Activated T-helper 17 cell treated with anti-CD3 and anti-CD28 coated beads, Interleukin-2, amount 50 U/mL, for 72 hours (primary cell): Measurements from ENCODE around the gene OXA1L. TPM values are rescaled to one million over a fixed set of nuclear protein-coding genes. Genes with fewer than 3 reads are reported as not detected.
A peak's percentile ranks its signal among the peaks of the same experiment; 100 is the strongest.
"Not testable (repeated sequence)": the region's sequence is repeated elsewhere in the genome, so short reads cannot be mapped to it uniquely, and the experiment has no call there.

Source experiments
- ATAC-seq: fragments of 150-1000 bp; cut with Tn5 transposase; replicated peaks from 2 replicates; pipeline ENCODE4 v1.10.0; 2021; ENCODE audit warnings: mild to moderate bottlenecking, moderate library complexity
- H3K27ac Mint-ChIP-seq: one replicate; pipeline ENCODE4 v1.8.0; 2022; ENCODE audit warnings: mixed read lengths
- H3K27me3 Mint-ChIP-seq: one replicate; pipeline ENCODE4 v1.8.0; 2022; ENCODE audit warnings: mixed read lengths
- H3K36me3 Mint-ChIP-seq: one replicate; pipeline ENCODE4 v1.8.0; 2022; ENCODE audit warnings: low read depth, mild to moderate bottlenecking, mixed read lengths
- H3K4me1 Mint-ChIP-seq: one replicate; pipeline ENCODE4 v1.8.0; 2022; ENCODE audit warnings: mixed read lengths
- H3K4me3 Mint-ChIP-seq: one replicate; pipeline ENCODE4 v1.8.0; 2022; ENCODE audit warnings: mild to moderate bottlenecking, mixed read lengths
- H3K9me3 Mint-ChIP-seq: one replicate; pipeline ENCODE4 v1.8.0; 2022; ENCODE audit warnings: mixed read lengths
- total RNA-seq, 2 donors: library from RNA; stranded (reverse); gene quantifications; one replicate each; pipeline ENCODE4 v1.2.3, GENCODE V29; 2022

The OXA1L gene
- total RNA-seq, 2 donors from 2014 or later: 110 to 152 TPM

GRCh38 chr14:22776215-22776614, 9.7 kb downstream of the OXA1L start:
- Mint-ChIP-seq H3K27me3 (no peaks in the 10 kb centered on the region), H3K4me3 (no peak overlapping the region), H3K9me3 (no peaks in the 10 kb centered on the region), H3K4me1 (no peaks in the 10 kb centered on the region), H3K27ac (no peak overlapping the region), H3K36me3 (peaks cover 18% of the 10 kb centered on the region)
- no peak for ATAC-seq

DNA sequence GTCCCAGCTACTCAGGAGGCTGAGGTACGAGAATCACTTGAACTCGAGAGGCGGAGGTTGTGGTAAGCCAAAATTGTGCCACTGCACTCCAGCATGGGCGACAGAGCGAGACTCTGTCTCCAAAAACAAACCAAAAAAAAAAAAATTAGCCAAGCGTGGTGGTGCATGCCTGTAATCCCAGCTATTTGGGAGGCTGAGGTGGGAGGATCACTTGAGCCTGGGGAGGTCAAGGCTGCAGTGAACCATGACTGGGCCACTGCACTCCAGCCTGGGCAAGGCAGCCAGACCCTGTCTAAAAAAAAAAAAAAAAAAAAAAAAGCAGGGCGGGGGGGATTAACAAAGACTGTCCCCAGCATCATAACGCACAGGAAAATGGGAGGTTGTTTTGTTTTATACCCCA, 10.4 kb downstream of the OXA1L start:
- H3K27ac Mint-ChIP-seq, H3K9me3 Mint-ChIP-seq, H3K4me1 Mint-ChIP-seq, ATAC-seq, H3K27me3 Mint-ChIP-seq, H3K4me3 Mint-ChIP-seq: not testable (repeated sequence)
- peaks cover 12% of the 10 kb centered on the region for H3K36me3 Mint-ChIP-seq

DNA sequence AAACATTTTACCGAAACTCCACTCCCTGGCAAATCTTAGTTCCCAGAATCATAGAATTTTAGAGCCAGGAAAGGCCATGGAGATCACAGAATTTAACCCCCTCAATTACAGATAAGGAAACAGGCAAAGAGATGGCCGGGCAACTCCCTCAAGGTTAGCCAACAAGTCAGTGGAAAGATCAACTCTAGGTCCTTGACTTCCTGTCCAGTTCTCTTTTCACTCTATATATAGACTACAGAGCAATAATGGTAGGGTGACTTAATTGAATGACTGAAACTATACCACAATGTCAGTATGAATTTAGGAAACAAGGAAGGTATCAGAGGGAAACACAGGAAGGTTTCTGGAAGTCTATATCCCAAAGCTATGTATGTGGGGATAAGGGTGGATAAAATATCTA, 11.6 kb downstream of the OXA1L start:
- no peaks in the 10 kb centered on the region for H3K4me1 Mint-ChIP-seq

DNA sequence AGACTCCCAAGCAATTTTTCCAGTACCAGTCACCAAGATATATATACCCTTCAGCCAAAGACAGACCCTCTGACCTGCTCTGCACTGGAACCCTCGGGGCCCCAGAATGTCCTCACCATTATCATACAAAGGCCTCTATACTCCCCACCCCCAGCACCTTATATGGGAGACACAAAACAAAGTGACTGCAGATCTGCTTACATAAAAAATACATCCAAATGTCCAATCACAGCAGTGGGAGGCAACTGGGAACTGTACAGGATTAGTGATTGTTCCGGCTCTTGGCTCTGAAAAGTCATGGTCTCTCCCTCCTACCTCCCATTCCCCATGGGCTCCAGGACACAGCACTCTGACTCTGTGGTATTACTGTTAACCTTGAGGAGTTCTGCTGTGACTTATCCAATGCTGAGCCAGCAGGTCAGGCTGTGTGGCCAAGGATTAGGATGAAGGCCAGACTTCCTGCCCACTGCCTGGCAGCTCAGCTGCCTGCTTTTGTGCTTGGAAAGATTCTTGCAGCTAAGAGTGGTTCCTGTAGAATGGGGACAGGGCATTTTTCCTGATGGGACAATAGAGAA, 13.7 kb downstream of the OXA1L start:
- no peak overlapping the region for H3K4me3 Mint-ChIP-seq
- no peaks in the 10 kb centered on the region for H3K4me1 Mint-ChIP-seq
- no peak overlapping the region for H3K27ac Mint-ChIP-seq
- no peaks in the 10 kb centered on the region for H3K9me3 Mint-ChIP-seq
- no peak for ATAC-seq
- H3K36me3 Mint-ChIP-seq: no peaks in the 10 kb centered on the region
- no peaks in the 10 kb centered on the region for H3K27me3 Mint-ChIP-seq

More for the DNA sequence above, 11.6 kb downstream of the OXA1L start:
- Mint-ChIP-seq H3K36me3 (no peaks in the 10 kb centered on the region), H3K27ac (peak overlapping the region; percentile 15), H3K27me3 (no peaks in the 10 kb centered on the region), H3K4me3 (no peak overlapping the region), H3K9me3 (no peaks in the 10 kb centered on the region)
- ATAC-seq: no peak

- no peak for ATAC-seq
- no peaks in the 10 kb centered on the region for H3K9me3 Mint-ChIP-seq
- H3K36me3 Mint-ChIP-seq: no peaks in the 10 kb centered on the region
- no peaks in the 10 kb centered on the region for H3K4me1 Mint-ChIP-seq
- H3K27ac Mint-ChIP-seq: no peak overlapping the region
- H3K4me3 Mint-ChIP-seq: no peak overlapping the region
- no peaks in the 10 kb centered on the region for H3K27me3 Mint-ChIP-seq
Observed at GRCh38 chr14:22780941-22781300, 14.4 kb downstream of the OXA1L start.

GRCh38 chr14:22781301-22781991, 15.0 kb downstream of the OXA1L start:
- Mint-ChIP-seq H3K27me3 (no peaks in the 10 kb centered on the region), H3K9me3 (no peaks in the 10 kb centered on the region), H3K27ac (no peak overlapping the region), H3K4me3 (no peak overlapping the region), H3K36me3 (no peaks in the 10 kb centered on the region), H3K4me1 (no peaks in the 10 kb centered on the region)
- ATAC-seq: no peak

GRCh38 chr14:22786685-22787084, 20.2 kb downstream of the OXA1L start:
- H3K4me1 Mint-ChIP-seq: no peaks in the 10 kb centered on the region
- H3K4me3 Mint-ChIP-seq: no peak overlapping the region
- ATAC-seq: no peak
- H3K27me3 Mint-ChIP-seq: no peaks in the 10 kb centered on the region
- H3K27ac Mint-ChIP-seq: no peak overlapping the region
- no peaks in the 10 kb centered on the region for H3K9me3 Mint-ChIP-seq
- no peaks in the 10 kb centered on the region for H3K36me3 Mint-ChIP-seq

DNA sequence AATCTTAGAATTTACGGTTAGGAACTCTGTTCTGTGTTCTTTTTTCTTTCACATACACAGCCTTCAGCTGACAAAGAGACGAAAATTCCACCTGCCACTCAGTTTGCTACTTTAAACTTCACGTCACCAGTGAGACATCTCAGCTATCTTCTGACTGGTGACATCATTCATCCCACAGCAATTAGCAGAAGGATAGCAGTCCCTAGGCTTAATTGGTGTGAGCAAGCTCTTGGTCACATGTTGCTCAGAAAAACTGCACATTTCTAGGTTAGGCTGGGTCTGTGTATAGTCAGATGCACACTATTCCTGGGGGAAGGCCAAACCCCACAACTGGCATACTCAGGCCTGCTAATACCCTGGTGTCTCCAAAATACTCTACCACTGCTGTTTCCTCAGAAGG, 24.8 kb downstream of the OXA1L start:
- Mint-ChIP-seq H3K27ac (no peak overlapping the region), H3K36me3 (no peaks in the 10 kb centered on the region), H3K4me1 (no peaks in the 10 kb centered on the region), H3K4me3 (no peak overlapping the region), H3K27me3 (peaks cover 8% of the 10 kb centered on the region), H3K9me3 (no peaks in the 10 kb centered on the region)
- ATAC-seq: no peak

DNA sequence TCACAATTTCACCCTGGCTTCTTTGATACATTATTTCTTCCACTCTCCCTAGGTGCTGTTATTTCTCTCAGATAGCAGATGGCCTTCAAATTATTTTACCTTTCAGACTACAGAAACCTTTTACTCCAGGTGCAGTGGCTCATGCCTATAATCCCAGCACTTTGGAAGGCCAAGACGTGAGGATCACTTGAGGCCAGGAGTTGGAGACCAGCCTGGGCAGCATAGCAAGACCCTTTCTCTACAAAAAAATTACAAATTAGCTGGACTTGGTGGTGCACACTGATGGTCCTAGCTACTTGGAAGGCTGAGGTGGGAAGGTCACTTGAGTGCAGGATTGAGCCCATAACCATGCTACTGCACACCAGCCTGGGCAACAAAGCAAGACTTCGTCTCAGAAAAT, 25.7 kb downstream of the OXA1L start:
- Mint-ChIP-seq H3K36me3 (no peaks in the 10 kb centered on the region), H3K27me3 (peaks cover 13% of the 10 kb centered on the region), H3K4me1 (no peaks in the 10 kb centered on the region), H3K9me3 (no peaks in the 10 kb centered on the region), H3K27ac (no peak overlapping the region), H3K4me3 (no peak overlapping the region)
- ATAC-seq: no peak

GRCh38 chr14:22793550-22793949, 27.1 kb downstream of the OXA1L start:
- not testable (repeated sequence) for H3K9me3 Mint-ChIP-seq, H3K4me3 Mint-ChIP-seq, H3K27ac Mint-ChIP-seq, ATAC-seq, H3K36me3 Mint-ChIP-seq, H3K4me1 Mint-ChIP-seq
- peaks cover 20% of the 10 kb centered on the region for H3K27me3 Mint-ChIP-seq

- H3K36me3 Mint-ChIP-seq: no peaks in the 10 kb centered on the region
Observed at GRCh38 chr14:22793976-22794375, 27.5 kb downstream of the OXA1L start.

GRCh38 chr14:22794551-22794951, 28.1 kb downstream of the OXA1L start:
- no peak overlapping the region for H3K27ac Mint-ChIP-seq
- H3K9me3 Mint-ChIP-seq: no peaks in the 10 kb centered on the region
- H3K4me1 Mint-ChIP-seq: no peaks in the 10 kb centered on the region
- ATAC-seq: no peak
- no peaks in the 10 kb centered on the region for H3K36me3 Mint-ChIP-seq
- H3K27me3 Mint-ChIP-seq: peaks cover 28% of the 10 kb centered on the region
- no peak overlapping the region for H3K4me3 Mint-ChIP-seq

More at GRCh38 chr14:22793976-22794375, 27.5 kb downstream of the OXA1L start:
- no peaks in the 10 kb centered on the region for H3K4me1 Mint-ChIP-seq
- no peak overlapping the region for H3K4me3 Mint-ChIP-seq
- H3K27ac Mint-ChIP-seq: no peak overlapping the region
- no peaks in the 10 kb centered on the region for H3K9me3 Mint-ChIP-seq
- peaks cover 24% of the 10 kb centered on the region for H3K27me3 Mint-ChIP-seq
- ATAC-seq: no peak

DNA sequence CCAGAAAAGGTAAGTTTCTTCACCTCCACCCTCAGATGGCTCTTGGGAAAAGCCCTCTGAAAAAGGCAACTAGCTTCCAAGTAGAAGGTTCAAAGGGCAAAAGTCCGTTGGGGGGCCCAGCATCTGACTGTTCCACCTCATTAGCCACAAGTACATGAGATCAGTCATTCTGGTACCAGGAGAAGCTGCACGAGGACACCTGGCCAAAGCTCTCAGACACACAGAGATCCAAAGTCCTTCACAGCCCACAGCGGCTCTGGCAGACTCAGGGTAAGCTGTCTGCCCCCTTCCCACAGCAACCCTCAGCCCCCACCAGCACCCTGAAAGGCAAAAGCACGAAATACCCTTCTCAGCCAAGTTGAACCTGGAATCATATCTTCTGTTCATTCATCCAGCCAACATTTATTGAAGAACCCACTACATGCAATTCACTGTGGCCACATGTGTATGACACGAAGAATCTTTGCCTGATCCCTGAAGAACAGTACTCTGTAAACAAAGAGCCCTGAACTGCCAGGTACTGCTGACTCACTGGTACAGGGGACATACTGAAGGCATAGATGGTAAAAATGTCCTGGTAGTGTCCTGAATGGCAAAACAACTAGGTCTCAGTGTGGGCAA, 29.7 kb downstream of the OXA1L start:
- no peak for ATAC-seq
- no peak overlapping the region for H3K4me3 Mint-ChIP-seq
- H3K4me1 Mint-ChIP-seq: no peaks in the 10 kb centered on the region
- no peaks in the 10 kb centered on the region for H3K9me3 Mint-ChIP-seq
- no peaks in the 10 kb centered on the region for H3K36me3 Mint-ChIP-seq
- H3K27ac Mint-ChIP-seq: no peak overlapping the region
- H3K27me3 Mint-ChIP-seq: peaks cover 39% of the 10 kb centered on the region

DNA sequence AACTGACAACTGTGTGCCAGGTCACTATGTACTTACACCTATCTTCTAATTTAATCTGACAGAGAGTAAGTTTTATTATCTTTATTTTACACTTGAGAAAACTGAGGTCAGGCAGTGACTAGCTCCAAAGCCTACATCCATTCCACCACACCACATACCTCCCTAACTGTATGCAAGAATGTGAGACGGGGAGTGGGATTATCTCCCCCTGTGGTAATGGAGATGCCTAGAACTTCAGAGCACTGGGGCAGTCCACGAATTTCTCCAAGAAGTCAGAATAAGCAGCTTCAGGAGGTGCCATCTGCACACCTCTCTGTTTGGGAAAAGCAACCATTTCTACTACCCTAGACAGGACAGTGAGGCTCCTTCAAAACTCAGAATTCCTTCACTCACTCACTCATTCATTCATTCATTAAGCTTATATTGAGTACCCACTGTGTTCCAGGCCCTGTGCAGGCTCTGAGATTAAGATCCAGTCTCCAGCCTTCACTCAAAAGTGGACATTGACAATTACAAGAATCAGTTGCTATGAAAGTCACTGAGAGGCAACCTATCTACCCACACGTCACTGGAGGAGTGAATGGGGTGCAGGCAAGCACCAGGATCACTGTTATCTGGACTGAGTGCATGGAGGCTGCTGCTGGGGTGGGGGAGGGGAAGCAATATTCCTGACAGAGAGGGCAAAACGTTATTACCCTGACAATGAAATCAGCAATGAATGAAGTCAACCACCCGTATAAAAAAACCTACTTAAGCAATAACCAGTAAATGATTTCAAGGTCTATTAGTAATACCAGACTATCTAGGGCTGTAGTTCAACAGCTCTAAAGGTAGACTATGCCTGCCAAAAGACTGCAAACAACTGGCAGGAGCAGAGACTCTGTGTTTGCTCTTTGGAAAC, 30.8 kb downstream of the OXA1L start:
- no peaks in the 10 kb centered on the region for H3K36me3 Mint-ChIP-seq
- no peaks in the 10 kb centered on the region for H3K4me1 Mint-ChIP-seq
- H3K27ac Mint-ChIP-seq: no peak overlapping the region
- peaks cover 45% of the 10 kb centered on the region for H3K27me3 Mint-ChIP-seq
- ATAC-seq: no peak
- no peaks in the 10 kb centered on the region for H3K9me3 Mint-ChIP-seq
- no peak overlapping the region for H3K4me3 Mint-ChIP-seq
